ENCODE results near the gene SLC9C1.

GRCh38 chr3:112101916-112102315, 192.1 kb downstream of the SLC9C1 start:
- TF ChIP-seq ZNF274 (IDR thresholded peaks at IDR 0.05; ENCODE audit: low read depth, low read length) (no peak), SUZ12 (IDR thresholded peaks at IDR 0.05; ENCODE audit: extremely low read depth, insufficient read depth, insufficient read length) (no peak)
